Keratinocyte (primary cell): ENCODE measurements around the gene PRELID3B. TPM values are rescaled to one million over a fixed set of nuclear protein-coding genes. Genes with fewer than 3 reads are reported as not detected.

ENCODE experiments used
- DNase-seq: peaks from one replicate; pipeline ENCODE4 v3.0.0-alpha.2; 2011; ENCODE audit warnings: low read depth, missing footprints, low spot score
- FAIRE-seq: peaks from 2 replicates; lab custom pipeline; 2011; peaks lifted over from hg19 to GRCh38; lab: Jason Lieb, UNC
- H2AFZ ChIP-seq: 2 replicates; pipeline ENCODE4 v1.6.0; 2012; ENCODE audit warnings: low read length, control low read depth, inconsistent platforms; ENCODE audit not compliant: control insufficient read depth
- H3K27ac ChIP-seq: 2 replicates; pipeline ENCODE4 v1.5.1; 2011; ENCODE audit warnings: low read length; ENCODE audit not compliant: control insufficient read depth, insufficient read depth
- H3K27me3 ChIP-seq: 3 replicates; pipeline ENCODE4 v1.6.0; 2011; ENCODE audit warnings: low read length; ENCODE audit not compliant: control insufficient read depth, insufficient read depth; ENCODE audit errors: extremely low read depth
- H3K36me3 ChIP-seq, 2 experiments: 2 replicates in 1 of 2; 3 replicates in 1 of 2; pipeline ENCODE4 v1.5.1; 2011; ENCODE audit warnings: low read length in 2 of 2, mild to moderate bottlenecking in 1 of 2; ENCODE audit not compliant: control insufficient read depth in 2 of 2, insufficient read depth in 2 of 2; ENCODE audit errors: extremely low read depth in 1 of 2
- H3K4me1 ChIP-seq: 3 replicates; pipeline ENCODE4 v1.5.1; 2011; ENCODE audit warnings: low read length; ENCODE audit not compliant: control insufficient read depth, insufficient read depth; ENCODE audit errors: extremely low read depth
- H3K4me2 ChIP-seq: 3 replicates; pipeline ENCODE4 v1.6.0; 2011; ENCODE audit warnings: low read depth, low read length; ENCODE audit not compliant: control insufficient read depth, insufficient read depth; ENCODE audit errors: extremely low read depth
- H3K4me3 ChIP-seq, 3 experiments: fragments of 200-600 bp in 1 of 3; sonication (generic) in 1 of 3; 2 replicates in 2 of 3; 3 replicates in 1 of 3; pipeline ENCODE4 v1.5.1; 2011 to 2016; ENCODE audit warnings: low read length in 3 of 3, mild to moderate bottlenecking in 3 of 3, control low read depth in 2 of 3, inconsistent platforms in 1 of 3, low read depth in 1 of 3, mixed read lengths in 1 of 3, mixed run types in 1 of 3, moderate library complexity in 1 of 3; ENCODE audit not compliant: control insufficient read depth in 2 of 3, insufficient read depth in 2 of 3; ENCODE audit errors: extremely low read depth in 1 of 3
- H3K79me2 ChIP-seq: 2 replicates; pipeline ENCODE4 v1.6.0; 2012; ENCODE audit warnings: low read length; ENCODE audit not compliant: control insufficient read depth, insufficient read depth
- H3K9ac ChIP-seq: 3 replicates; pipeline ENCODE4 v1.6.0; 2011; ENCODE audit warnings: low read length; ENCODE audit not compliant: control insufficient read depth, insufficient read depth; ENCODE audit errors: extremely low read depth
- H3K9me1 ChIP-seq: 3 replicates; pipeline ENCODE4 v1.6.0; 2011; ENCODE audit warnings: low read length; ENCODE audit not compliant: control insufficient read depth, insufficient read depth; ENCODE audit errors: extremely low read depth
- H3K9me3 ChIP-seq: 2 replicates; pipeline ENCODE4 v1.5.1; 2012; ENCODE audit warnings: low read depth, low read length; ENCODE audit not compliant: control insufficient read depth
- H4K20me1 ChIP-seq: 3 replicates; pipeline ENCODE4 v1.6.0; 2011; ENCODE audit warnings: low read length; ENCODE audit not compliant: control insufficient read depth, insufficient read depth; ENCODE audit errors: extremely low read depth
- CTCF ChIP-seq, 3 experiments: IDR thresholded peaks in 1 of 3; conservative IDR thresholded peaks in 1 of 3; optimal IDR thresholded peaks in 1 of 3; 2 replicates in 2 of 3; 3 replicates in 1 of 3; pipeline versions ENCODE3 to v1.5.1; 2011; ENCODE audit warnings: low read length in 3 of 3, mild to moderate bottlenecking in 3 of 3, moderate library complexity in 2 of 3, control low read depth in 1 of 3, inconsistent platforms in 1 of 3; ENCODE audit not compliant: insufficient read depth in 2 of 3; ENCODE audit errors: extremely low read depth in 1 of 3
- EZH2 ChIP-seq: IDR thresholded peaks from one replicate; pipeline ENCODE4 v1.6.1; 2012; ENCODE audit warnings: inconsistent platforms, mild to moderate bottlenecking, low read length, moderate library complexity
- dilution Hi-C: fragments of 300-500 bp; cut with MboI; formaldehyde crosslinking; loops from one replicate; pipeline ENCODE4 v1.7.0; 2020; ENCODE audit warnings: low sequenced_read_pairs; ENCODE audit not compliant: extremely low pct_ligation_motif_present
- polyA plus RNA-seq, 5 experiments: library from polyadenylated mRNA; depleted of rRNA in 3 of 5; stranded (reverse) in 3 of 5; stranded (forward) in 1 of 5; unstranded in 1 of 5; fragments of >200 nt; gene quantifications; 1 replicate in 1 of 5; 2 replicates in 3 of 5; 3 replicates in 1 of 5; pipeline versions ENCODE4 v1.2.1 to v1.2.3, GENCODE V29; 2011 to 2012; ENCODE audit warnings: missing spikeins in 2 of 5, low read depth in 1 of 5, low replicate concordance in 1 of 5

The PRELID3B gene
- polyA plus RNA-seq, 1 donor (not counting 4 experiments of a cell fraction or from before 2014, with no cell fraction given) = 86.9 TPM

- peak overlapping the region; percentile 6 for H3K9ac ChIP-seq
- peaks cover 20 to 42% of the 10 kb centered on the region in 2 experiments for H3K36me3 ChIP-seq
- dilution Hi-C loops = no loop called here
- H3K4me3 ChIP-seq = peak overlapping the region in 1 of 3 experiments; percentile 10
- H3K9me3 ChIP-seq = no peaks in the 10 kb centered on the region
- no peak for FAIRE-seq
- no peaks in the 10 kb centered on the region for H3K9me1 ChIP-seq
- TF ChIP-seq EZH2 (no peak), CTCF (optimal IDR thresholded peaks at IDR 0.05 in 1 of 3, IDR thresholded peaks at IDR 0.05 in 1 of 3, conservative IDR thresholded peaks at IDR 0.05 in 1 of 3; ENCODE audit: extremely low read depth in 1 of 3, insufficient read depth in 2 of 3, low read length in 3 of 3) (no peak)
- H3K79me2 ChIP-seq = peaks cover 70% of the 10 kb centered on the region
- no peak for DNase-seq
- H2AFZ ChIP-seq = no peak overlapping the region
- no peak overlapping the region for H3K27ac ChIP-seq
- peaks cover 31% of the 10 kb centered on the region for H3K4me1 ChIP-seq
- peak overlapping the region; percentile 57 for H3K4me2 ChIP-seq
- no peaks in the 10 kb centered on the region for H3K27me3 ChIP-seq
- peaks cover 3% of the 10 kb centered on the region for H4K20me1 ChIP-seq
Observed at GRCh38 chr20:59028812-59029211, 13.8 kb downstream of the PRELID3B start.

- no peak overlapping the region for H2AFZ ChIP-seq
- DNase-seq (no peak), FAIRE-seq (no peak)
- no peaks in the 10 kb centered on the region for H3K9me1 ChIP-seq
- peaks cover 23 to 46% of the 10 kb centered on the region in 2 experiments for H3K36me3 ChIP-seq
- no peak overlapping the region for H3K4me3 ChIP-seq
- H4K20me1 ChIP-seq = peaks cover 3% of the 10 kb centered on the region
- peaks cover 30% of the 10 kb centered on the region for H3K4me1 ChIP-seq
- no peaks in the 10 kb centered on the region for H3K9me3 ChIP-seq
- H3K4me2 ChIP-seq = no peak overlapping the region
- TF ChIP-seq EZH2 (no peak), CTCF (optimal IDR thresholded peaks at IDR 0.05 in 1 of 3, IDR thresholded peaks at IDR 0.05 in 1 of 3, conservative IDR thresholded peaks at IDR 0.05 in 1 of 3; ENCODE audit: extremely low read depth in 1 of 3, insufficient read depth in 2 of 3, low read length in 3 of 3) (no peak)
- no peak overlapping the region for H3K9ac ChIP-seq
- H3K79me2 ChIP-seq = peaks cover 70% of the 10 kb centered on the region
- dilution Hi-C loops = no loop called here
- no peak overlapping the region for H3K27ac ChIP-seq
- no peaks in the 10 kb centered on the region for H3K27me3 ChIP-seq
Observed at GRCh38 chr20:59027741-59028320, 14.8 kb downstream of the PRELID3B start.
